Uterus (tissue), 2 donors: ENCODE measurements around the gene PLEKHG4B.

Experiments used
- POLR2A ChIP-seq, 2 donors: fragments of 450-650 bp; IDR thresholded peaks; one replicate each; pipeline ENCODE4 v1.6.1; 2016; ENCODE audit warnings: antibody characterized with exemption in 2 of 2, mild to moderate bottlenecking in 1 of 2, moderate library complexity in 1 of 2
- TF ChIP-seq, protein P1 (sequence below), 4 experiments: fragments of 200-600 bp in 2 of 4; fragments of 450-650 bp in 2 of 4; sonication (generic) in 2 of 4; IDR thresholded peaks; one replicate each; pipeline ENCODE4 v1.5.1; 2016 to 2019; ENCODE audit warnings: antibody characterized with exemption in 4 of 4, mild to moderate bottlenecking in 2 of 4, moderate library complexity in 1 of 4

DNA sequence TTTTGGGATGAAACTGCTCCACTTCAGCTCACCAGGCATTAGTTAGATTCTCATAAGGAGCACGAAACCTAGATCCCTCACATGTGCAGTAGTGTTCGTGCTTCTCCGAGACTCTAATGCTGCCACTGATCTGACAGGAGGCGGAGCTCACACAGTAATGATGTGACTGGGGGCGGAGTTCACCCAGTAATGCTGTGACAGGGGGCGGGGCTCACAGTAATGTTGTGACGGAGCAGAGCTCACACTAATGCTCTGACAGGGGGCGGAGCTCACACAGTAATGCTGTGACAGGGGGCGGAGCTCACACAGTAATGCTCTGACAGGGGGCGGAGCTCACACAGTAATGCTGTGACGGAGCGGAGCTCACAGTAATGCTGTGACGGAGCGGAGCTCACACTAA is 72.3 kb downstream of the PLEKHG4B start:
- TF ChIP-seq POLR2A (IDR thresholded peaks at IDR 0.05), result no peak
- TF ChIP-seq, protein P1, sequence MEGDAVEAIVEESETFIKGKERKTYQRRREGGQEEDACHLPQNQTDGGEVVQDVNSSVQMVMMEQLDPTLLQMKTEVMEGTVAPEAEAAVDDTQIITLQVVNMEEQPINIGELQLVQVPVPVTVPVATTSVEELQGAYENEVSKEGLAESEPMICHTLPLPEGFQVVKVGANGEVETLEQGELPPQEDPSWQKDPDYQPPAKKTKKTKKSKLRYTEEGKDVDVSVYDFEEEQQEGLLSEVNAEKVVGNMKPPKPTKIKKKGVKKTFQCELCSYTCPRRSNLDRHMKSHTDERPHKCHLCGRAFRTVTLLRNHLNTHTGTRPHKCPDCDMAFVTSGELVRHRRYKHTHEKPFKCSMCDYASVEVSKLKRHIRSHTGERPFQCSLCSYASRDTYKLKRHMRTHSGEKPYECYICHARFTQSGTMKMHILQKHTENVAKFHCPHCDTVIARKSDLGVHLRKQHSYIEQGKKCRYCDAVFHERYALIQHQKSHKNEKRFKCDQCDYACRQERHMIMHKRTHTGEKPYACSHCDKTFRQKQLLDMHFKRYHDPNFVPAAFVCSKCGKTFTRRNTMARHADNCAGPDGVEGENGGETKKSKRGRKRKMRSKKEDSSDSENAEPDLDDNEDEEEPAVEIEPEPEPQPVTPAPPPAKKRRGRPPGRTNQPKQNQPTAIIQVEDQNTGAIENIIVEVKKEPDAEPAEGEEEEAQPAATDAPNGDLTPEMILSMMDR (IDR thresholded peaks at IDR 0.05), result no peak
